Forelimb muscle (tissue), 1 donor: ENCODE data around the gene ERC1. TPM values are rescaled to one million over a fixed set of nuclear protein-coding genes. Genes with fewer than 3 reads are reported as not detected.

ENCODE experiments used
- DNase-seq: peaks from one replicate; pipeline ENCODE4 v3.0.0-alpha.2; 2013; ENCODE audit warnings: low read depth
- polyA plus RNA-seq: library from polyadenylated mRNA; unstranded; fragments of 120-200 nt; gene quantifications from one replicate; pipeline ENCODE4 v1.2.1, GENCODE V29; 2013; ENCODE audit not compliant: insufficient read length

ERC1 gene
- polyA plus RNA-seq, 1 donor: 20.4 TPM

DNA sequence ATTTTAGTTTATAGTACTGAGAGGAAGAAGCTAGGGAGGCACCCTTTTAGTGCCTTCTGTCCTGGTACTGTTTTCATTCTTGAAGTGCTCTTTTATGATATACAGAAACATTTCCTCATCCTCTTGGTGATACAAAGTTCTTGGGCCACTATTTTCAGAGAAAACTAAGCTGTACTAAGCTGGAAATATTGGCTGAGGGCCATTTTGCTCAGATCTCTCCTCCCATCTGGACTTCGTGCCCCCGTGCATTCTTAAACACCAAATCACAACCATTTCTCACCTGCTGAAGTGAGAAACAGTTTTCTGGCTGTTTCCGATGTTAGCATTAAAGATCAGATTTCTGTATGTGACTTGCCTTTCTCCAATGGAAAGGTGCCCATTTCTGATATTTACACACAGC is 444.4 kb downstream of the ERC1 start:
- DNase-seq: no peak

- no peak for DNase-seq
These were observed 445.0 kb downstream of the ERC1 start for GRCh38 chr12:1436015-1436414.

DNA sequence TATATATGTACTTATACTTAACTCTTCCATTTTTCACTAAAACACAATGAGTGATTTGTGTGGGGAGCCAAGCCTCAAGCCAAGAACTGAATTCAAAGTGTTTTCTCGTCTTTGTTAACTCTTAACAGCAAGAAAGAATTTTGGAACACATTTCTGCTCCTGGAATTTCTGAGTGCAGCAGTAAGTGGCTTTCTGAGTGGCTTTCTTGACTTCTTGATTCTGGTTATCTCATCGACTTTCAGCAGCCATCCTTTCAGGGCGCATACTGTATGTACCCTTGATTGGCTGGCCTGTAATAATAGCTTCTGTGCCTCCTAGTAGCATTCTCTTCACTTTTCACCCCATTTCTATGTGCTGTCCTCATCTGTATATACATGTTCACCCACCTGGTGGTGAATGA is 446.0 kb downstream of the ERC1 start:
- no peak for DNase-seq

- DNase-seq: no peak
These were observed 448.2 kb downstream of the ERC1 start for GRCh38 chr12:1439201-1439600.

DNA sequence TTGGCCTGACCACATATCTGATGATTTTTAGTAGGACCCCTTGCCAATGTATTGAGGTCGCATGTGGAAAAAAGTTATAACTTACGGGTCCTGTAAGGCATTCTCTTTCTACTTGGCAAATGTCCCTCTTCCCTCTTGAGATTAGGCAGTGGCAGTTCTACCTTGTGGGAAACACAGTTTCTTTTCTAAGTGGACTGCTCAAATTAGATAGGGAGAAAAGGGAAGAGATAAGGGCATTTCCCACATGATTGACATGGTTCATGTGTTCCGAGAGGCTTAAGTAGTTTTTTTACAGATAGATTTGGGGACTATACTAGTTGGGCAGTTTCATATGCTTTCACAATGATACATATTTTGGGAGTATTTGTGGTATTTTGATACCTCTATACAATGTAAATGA is 448.7 kb downstream of the ERC1 start:
- DNase-seq: no peak

DNA sequence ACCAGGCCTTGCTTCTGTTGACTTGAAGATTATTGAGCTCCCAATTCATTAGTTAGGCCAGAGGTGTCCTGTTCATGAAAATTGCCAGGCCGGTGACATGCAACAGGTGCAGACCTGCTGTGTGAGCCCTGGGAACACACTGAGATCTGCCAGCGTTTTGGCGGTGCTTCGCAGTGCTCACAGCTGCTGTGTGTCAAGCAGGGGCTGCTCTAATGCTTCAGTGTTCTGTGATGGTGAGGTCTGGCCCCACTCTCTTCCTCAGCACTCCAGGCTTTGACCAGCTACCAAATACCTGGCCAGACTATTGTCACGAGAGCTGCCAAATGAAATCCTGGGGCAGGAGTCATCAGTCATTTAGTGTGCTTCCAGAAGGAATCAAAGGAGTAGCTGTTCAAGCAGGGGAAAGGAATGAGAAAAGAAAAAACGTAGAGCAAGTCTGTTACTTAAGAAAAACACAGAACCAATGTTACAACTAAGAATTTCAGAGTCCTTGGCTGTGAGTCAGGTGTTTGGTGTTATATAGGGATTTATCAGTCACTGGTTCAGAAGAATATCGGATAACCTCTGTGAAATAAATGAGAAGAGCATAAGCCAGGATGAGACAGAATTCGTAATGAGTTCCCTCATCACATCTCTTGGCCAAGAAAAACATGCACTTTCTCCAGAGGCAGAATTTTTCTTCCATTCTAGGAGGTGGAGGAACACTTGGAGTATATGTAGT is 452.6 kb downstream of the ERC1 start:
- no peak for DNase-seq

- no peak for DNase-seq
These were observed 453.1 kb downstream of the ERC1 start for GRCh38 chr12:1444142-1444516.

- DNase-seq: no peak
These were observed 454.8 kb downstream of the ERC1 start for GRCh38 chr12:1445807-1446206.

GRCh38 chr12:1448336-1448735 is 457.3 kb downstream of the ERC1 start:
- DNase-seq: no peak

DNA sequence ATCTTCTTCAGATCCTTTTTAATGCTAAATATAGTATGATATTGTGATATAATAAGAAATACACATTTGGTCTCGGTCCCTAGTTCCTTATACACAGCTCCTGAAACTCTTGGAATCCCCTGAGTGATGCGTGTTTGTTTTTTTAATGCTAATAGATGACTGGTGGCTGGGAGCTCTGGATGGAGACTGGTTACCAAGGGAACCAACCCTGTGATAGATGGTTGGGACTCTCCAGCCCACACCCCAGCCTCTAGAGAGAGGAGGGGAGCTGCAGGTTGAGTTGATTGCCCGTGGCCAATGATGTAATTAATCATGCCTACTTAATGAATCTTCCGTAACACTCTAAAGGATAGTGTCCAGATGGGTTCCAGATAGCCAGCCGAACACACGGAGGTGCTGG is 462.8 kb downstream of the ERC1 start:
- DNase-seq: no peak

DNA sequence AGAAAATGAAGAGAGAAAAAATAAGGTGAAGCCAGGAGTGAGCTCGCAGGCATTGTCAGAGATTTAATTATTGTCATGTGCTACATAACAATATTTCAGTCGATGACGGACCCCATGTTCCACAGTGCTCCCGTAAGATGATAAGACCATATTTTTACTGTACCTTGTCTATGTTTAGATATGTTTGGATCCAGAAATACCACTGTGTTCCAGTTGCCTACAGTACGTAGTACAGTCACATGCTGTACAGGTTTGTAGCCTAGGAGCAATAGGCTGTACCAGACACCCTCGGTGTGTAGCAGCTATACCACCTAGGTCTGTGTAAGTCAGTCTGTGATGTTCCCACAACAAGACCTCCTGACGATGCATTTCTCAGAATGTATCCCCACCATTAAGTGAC is 465.9 kb downstream of the ERC1 start:
- no peak for DNase-seq

- DNase-seq: no peak
These were observed 466.9 kb downstream of the ERC1 start for GRCh38 chr12:1457901-1458300.

- DNase-seq: no peak
These were observed 468.3 kb downstream of the ERC1 start for GRCh38 chr12:1459339-1459738.

GRCh38 chr12:1463073-1463905 is 472.3 kb downstream of the ERC1 start:
- DNase-seq: no peak

DNA sequence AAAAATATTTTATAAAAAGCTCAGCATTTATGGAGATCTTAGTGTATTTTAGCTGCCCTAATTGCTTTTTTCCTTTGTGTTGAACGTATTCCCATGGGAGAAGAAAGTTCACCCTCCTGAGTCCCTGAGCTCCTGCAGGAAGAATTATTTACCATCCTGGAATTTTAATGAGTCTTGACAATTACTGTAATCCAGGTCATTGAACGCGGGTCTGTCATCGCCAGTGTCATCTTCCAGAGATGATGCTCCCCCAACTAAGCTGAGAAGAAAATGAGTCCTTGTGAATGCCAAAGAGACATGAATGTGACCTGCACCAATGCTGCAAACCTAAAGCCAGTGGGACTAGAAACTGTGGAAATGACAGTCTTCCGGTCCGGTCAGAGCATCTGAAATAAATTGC is 473.9 kb downstream of the ERC1 start:
- no peak for DNase-seq

DNA sequence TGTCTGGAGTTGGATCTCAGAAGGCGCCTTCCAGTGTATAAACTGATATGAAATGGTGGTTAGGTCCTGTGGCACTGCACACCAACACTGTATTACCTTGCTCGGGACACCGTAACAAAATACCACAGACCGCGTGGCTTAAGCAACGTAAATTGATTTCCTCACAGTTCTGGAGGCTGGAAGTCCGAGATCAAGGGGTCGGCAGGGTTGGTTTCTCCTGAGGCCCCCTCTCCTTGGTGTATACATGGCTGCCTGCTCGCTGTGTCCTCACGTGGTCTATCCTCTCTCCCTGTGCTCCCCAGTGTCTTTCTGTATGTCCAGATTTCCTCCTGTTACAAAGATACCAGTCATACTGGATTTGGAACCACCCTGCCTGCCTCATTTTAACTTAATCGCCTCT is 475.0 kb downstream of the ERC1 start:
- DNase-seq: no peak

DNA sequence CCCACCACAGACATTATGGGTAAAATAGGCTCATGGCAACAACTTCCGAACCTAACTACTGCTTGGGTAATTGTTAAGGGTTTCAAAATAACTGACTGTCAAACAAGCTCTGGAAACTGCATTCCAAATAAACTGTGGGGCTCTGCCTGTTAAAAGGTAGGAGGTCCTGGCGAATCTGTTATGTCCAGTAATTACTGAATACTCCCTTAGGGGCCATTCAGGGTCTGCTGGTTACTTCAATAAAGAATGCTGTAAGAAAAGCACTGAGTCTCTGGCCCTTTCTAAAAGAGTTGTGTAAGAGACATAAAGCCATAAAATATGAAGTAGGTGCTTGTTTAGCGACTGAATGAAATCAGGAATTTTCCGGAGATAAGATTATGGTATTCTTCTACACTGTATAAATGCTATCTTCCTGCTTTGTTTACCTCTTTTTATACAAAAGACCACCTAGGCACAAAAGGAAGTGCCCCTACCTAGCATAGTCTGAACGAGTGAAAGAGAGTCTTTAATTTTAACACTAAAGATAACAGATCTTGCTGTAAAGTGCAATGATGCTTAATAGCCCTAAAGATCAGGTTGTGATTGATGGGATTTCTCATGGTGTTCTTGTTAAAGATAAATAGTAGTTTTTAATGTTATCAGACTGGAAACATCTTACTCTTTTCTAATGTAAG is 475.6 kb downstream of the ERC1 start:
- DNase-seq: no peak

- no peak for DNase-seq
These were observed 476.7 kb downstream of the ERC1 start for GRCh38 chr12:1467710-1468109.

- DNase-seq: no peak
These were observed 478.0 kb downstream of the ERC1 start for GRCh38 chr12:1469070-1469469.

- DNase-seq: no peak
These were observed 479.0 kb downstream of the ERC1 start for GRCh38 chr12:1470051-1470450.

DNA sequence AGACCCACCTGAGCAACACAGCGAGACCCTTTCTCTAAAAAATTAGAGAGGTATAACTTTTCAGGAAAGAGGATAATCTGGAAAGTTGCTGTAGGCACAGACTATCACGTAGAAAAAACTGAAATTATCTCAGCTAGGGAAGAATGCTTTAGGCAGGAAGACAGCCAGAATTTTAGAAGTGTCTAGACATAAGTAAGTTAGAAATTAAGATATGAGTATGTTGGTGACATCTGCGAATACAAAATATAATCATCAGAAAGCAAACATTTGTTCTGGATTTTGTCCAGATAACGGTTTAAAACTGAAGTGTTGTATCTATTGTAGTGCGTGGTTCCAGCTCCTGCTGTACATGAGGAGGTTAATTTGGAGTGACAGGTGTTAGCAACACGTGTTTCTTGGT is 480.2 kb downstream of the ERC1 start:
- DNase-seq: no peak

GRCh38 chr12:1473418-1473817 is 482.4 kb downstream of the ERC1 start:
- no peak for DNase-seq

DNA sequence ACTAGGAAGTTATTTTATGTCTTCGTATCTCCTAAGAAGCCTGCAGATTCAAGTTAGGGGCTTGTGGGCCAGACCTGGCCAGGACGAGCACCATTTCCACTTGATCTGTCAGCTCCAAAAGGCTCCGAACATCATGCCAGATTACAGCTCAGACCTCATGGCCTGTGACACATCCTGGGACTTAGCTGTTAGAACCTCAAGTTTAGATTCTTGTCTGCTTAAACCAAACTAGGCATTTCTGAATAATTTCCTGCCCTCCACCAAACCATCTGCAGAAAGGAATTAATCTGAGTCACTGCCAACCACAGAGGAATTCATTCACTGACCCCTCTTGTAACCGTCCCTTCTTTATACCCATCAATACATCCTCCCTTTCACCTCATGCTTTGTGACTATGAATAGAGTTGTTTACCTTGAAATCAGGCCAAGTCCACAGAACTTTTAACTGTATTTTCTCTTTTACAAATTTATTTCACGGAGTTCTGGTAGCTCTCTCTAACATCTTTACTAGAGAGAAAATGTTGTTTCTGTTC is 483.1 kb downstream of the ERC1 start:
- no peak for DNase-seq
